GM18517 (cell line): Measurements from ENCODE around the gene BMPR1B.
"Not testable (repeated sequence)": the region's sequence is repeated elsewhere in the genome, so short reads cannot be mapped to it uniquely, and the experiment has no call there.

Experiments used
- ATAC-seq: cut with Tn5 transposase; IDR thresholded peaks from one replicate; pipeline ENCODE4 v1.9.1; 2021; ENCODE audit warnings: mild to moderate bottlenecking, moderate library complexity; ENCODE audit not compliant: unreplicated experiment

Gene BMPR1B

DNA sequence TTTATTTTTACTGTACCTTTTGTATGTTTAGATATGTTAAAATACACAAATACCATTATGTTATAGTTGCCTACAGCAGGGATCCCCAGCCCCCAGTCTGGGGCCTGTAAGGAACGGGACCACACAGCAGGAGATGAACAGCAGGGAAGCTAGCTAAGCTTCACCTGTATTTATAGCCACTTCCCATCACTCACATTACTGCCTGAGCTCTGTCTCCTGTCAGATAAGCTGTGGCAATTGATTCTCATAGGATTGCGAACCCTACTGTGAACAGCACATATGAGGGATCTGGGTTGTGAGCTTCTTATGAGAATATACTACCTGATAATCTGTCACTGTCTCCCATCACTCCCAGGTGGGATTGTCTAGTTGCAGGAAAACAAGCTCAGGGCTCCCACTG is 73.9 kb downstream of the BMPR1B start:
- ATAC-seq, result no peak

GRCh38 chr4:94832329-94832728 is 74.6 kb downstream of the BMPR1B start:
- not testable (repeated sequence) for ATAC-seq

DNA sequence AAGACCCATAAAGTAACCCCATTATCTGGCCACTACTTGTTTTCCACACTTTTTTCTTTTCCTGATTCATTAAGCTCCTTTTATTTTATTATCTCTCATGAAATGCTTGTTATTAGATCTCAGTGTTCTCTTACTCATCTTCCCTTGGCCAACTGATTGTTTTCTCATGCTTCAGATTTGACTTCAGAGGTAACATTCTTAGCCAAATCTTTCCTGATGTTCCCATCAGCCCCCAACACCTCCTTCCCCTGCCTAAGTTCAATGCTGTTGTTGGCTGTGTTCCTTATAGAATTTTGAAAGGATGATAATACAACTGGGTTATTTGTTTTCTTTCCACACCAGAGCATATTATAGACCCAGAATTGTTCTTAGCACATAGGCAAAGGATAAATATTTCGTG is 75.6 kb downstream of the BMPR1B start:
- no peak for ATAC-seq

DNA sequence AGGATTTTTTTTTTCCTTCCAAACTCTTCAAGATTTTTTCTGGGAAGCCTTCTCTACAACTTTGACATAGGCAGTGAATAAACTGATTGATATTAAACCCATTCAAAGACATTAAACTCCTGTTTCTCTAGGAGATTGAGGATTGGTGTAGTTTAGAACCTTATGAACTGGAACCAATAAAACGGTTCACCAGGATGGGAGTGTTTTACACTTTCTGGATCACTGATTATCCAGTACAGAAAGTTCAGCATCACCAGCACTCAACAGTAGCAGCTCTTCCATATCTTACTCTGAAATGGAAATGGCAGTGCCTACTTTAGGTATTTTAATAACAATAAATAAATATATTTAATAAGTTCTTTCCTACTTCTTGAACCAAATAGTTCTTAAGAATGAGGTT is 76.7 kb downstream of the BMPR1B start:
- no peak for ATAC-seq

DNA sequence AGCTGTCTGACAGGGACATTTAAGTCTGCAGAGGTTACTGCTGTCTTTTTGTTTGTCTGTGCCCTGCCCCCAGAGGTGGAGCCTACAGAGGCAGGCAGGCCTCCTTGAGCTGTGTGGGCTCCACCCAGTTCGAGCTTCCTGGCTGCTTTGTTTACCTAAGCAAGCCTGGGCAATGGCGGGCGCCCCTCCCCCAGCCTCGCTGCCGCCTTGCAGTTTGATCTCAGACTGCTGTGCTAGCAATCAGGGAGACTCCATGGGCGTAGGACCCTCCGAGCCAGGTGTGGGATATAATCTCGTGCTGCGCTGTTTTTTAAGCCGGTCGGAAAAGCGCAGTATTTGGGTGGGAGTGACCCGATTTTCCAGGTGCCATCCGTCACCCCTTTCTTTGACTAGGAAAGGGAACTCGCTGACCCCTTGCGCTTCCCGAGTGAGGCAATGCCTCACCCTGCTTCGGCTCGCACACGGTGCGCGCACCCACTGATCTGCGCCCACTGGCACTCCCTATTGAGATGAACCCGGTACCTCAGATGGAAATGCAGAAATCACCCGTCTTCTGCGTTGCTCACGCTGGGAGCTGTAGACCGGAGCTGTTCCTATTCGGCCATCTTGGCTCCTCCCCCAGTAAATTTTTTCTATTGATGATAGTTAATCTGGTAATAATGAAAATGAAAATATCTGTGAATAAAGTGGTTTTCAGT is 83.6 kb downstream of the BMPR1B start:
- not testable (repeated sequence) for ATAC-seq

DNA sequence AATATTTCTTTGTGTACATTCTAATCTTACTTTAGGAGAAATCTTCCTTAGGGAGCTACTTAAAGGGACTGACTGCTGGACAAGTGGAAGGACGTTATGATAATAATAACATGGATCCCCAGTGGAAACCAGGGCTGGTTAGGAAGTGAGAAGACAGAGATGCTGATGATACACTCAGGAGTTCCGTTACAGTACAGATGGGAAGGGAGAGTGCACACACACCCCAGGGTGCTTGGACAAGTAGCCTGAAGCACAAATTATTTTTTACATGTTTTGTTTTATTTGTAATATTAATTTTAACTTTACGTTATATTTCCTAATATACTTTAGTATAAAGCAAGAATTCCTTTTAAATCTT is 84.1 kb downstream of the BMPR1B start:
- ATAC-seq, result no peak

DNA sequence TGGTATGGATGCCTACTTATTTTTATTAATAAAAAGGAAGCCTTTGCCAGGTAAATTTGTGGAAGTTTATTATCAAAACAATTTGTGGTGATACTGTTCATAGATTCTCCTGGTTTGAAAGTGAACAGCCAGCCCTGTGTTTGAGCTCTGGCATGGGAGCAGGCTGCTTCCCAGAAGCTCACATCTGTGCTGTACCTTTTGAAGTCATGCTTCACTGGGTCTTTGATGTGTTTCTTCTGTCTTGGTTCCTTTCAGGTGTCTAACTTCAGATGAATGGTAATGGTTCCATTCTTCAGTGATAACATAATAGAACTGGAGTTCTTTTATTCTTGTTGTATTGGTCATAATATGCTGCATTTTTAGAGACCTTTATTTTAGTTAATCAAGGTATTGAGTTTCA is 85.5 kb downstream of the BMPR1B start:
- no peak for ATAC-seq

DNA sequence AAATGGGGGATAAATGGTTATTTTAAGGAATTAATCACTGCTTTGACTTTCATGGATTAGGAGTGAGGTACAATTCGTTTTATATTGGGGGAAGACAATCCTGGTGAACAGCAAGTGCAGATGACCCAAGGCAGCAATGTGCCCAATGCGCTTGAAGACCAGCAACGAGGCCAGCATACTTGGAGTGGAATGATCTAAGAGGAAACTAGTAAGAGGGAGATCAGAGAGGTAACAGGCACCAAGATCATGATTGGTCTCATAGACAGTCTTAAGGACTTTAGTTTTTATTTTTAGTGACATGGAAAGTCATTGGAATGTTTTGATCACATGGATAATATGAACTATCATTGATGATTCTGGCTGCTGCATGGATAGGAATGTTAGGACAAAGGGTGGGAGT is 90.6 kb downstream of the BMPR1B start:
- ATAC-seq, result no peak

- no peak for ATAC-seq
Observed at GRCh38 chr4:94849901-94850300, 92.1 kb downstream of the BMPR1B start.

DNA sequence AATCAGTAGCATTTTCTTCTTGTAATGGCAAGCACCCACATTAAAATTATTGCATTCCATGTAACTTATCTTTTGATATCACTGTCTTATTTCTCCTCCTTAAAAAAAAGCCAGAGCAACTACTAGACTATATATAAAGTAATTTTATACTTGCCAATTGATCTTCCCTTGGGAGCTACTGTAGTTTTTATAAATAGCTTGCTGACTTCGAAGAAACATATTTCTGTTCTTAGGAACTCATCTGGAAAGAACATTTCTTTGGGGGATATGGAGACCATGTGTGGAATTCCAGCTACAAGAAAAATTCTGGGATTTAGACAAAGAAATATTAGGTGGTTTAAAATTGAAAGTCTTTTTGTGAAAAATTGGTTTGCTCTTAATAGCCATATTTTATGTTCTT is 94.9 kb downstream of the BMPR1B start:
- ATAC-seq, result no peak

- no peak for ATAC-seq
Observed at GRCh38 chr4:94856030-94856429, 98.3 kb downstream of the BMPR1B start.

DNA sequence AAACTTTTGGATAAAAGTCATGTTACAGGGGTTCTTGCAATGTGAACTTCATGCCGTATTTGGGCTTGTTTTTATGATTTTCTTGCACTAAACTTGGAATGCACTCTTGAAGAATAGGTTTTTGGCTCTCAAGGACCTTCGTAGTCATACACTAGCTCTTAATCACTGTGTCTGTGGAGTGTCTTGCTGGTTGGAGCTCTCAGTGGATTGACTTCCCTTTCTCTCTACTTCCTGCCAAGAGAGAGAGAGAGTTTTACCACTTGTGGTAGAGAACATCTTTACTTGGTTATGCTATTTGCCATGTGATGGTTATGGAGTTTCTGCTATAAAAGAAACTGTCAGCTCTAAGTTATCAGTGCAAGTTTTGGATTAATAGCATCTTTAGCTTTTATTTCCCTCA is 112.4 kb downstream of the BMPR1B start:
- no peak for ATAC-seq

- ATAC-seq, result no peak
Observed at GRCh38 chr4:94871644-94872305, 114.0 kb downstream of the BMPR1B start.

- no peak for ATAC-seq
Observed at GRCh38 chr4:94877973-94878372, 120.2 kb downstream of the BMPR1B start.

GRCh38 chr4:94880956-94881355 is 123.2 kb downstream of the BMPR1B start:
- no peak for ATAC-seq

- ATAC-seq, result no peak
Observed at GRCh38 chr4:94882756-94883155, 125.0 kb downstream of the BMPR1B start.

DNA sequence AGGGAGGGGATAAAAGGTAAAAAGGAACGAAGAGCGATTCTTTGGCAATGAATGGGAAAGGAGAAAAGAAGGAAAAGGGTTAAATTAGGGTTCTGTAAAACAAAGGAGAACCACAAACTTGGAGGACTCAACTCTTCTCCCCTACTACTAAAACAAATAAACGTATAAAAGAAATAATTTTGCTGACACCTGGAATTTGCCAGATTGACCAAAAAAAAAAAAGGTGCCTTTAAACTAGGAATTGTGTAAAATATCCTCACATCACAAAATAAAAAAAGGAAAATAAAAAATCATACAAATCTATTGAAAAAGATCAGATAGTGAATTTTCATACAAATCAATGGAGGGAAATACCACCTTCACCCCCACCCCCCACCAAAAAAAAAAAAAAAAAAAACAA is 129.3 kb downstream of the BMPR1B start:
- ATAC-seq, result no peak

DNA sequence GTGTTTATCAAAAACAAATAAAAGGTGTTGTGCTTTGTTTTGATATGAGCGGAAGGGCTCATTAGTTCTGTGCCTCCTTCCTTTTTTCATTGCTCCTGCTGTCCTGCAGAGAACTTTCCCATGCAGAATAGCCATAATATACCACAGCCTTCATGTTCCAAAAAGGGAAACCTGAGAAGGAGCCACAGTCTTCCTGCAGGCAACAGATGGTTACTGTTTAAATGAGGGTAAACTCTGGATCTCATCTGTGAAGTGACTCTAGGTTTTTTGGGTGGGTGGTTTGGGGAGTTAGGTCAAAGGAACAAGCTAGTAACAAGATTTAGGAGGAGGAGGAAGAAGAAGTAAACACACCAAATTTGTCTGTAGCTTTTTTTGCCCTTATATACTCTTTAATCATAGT is 131.8 kb downstream of the BMPR1B start:
- no peak for ATAC-seq

GRCh38 chr4:94889946-94890345 is 132.2 kb downstream of the BMPR1B start:
- ATAC-seq, result no peak

- no peak for ATAC-seq
Observed at GRCh38 chr4:94890579-94890978, 132.8 kb downstream of the BMPR1B start.

GRCh38 chr4:94892051-94892450 is 134.3 kb downstream of the BMPR1B start:
- ATAC-seq, result no peak

- no peak for ATAC-seq
Observed at GRCh38 chr4:94895081-94895480, 137.3 kb downstream of the BMPR1B start.

DNA sequence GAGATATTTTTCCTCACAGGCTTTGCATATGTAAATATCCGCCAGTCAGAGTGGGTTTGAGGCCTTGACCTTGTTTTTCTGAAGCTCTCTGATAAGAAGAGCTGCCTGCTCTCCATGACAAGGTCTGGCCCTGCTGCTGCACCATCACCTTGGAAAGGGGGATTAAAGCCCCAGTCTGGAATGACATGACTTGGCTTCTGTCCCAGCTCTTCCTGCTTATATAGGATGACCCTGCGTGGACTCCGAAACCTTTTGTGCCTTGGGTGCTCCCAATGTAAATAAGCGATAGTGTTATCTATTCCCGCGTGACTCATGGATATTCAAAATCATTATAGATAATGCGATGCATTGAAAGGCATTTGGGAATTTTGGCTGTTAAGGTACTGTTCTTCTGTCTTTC is 139.3 kb downstream of the BMPR1B start:
- no peak for ATAC-seq
